ENCODE data around the gene CDC14B.

CDC14B gene

DNA sequence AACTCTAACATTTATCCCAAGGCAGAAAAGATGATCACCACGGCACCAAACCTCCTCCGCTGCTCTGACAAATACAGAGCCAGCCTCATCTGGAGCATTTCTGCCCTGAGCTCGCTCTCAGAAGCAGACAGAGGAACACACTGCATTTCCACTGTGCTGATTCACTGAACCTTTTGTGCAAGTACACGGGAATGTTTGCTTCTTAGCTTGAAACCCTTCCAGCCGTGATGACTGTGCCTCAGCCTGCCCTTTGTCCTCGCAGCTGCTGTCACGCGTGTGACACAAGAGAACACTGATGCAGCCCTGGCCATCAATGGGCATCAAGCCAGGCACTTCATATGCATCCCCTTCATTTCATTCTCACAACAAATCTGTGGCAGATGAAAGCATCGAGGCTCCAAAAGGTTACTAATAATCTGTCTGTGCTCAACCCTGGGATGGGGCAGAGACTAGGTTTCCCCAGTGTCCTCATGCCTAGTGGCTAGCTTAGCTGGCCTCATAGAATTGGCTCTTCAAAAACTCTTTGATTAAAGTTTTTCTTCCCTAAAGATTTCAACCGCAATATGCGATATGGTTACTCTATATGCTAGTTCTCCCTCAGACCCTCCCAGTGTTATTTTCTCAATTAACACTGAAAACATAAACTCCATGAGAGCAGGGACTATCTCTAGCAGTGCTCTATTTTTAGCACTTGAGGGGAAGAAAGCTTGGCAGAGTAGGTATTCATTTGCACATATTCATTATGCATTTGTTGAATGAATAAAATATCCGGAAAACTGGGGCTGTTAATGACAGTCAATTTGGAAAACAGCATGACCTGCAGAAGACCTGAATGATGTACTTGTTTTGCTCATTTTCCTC is 7.3 kb downstream of the CDC14B start:
- TF ChIP-seq POLR2AphosphoS5 (IDR thresholded peaks at IDR 0.05; ENCODE audit: low read depth, low read length): no peak
- TF ChIP-seq SIN3A (IDR thresholded peaks at IDR 0.05; ENCODE audit: borderline replicate concordance, insufficient read depth, low read length): peak; percentile 44; the same call in 1 of the 2 replicates

DNA sequence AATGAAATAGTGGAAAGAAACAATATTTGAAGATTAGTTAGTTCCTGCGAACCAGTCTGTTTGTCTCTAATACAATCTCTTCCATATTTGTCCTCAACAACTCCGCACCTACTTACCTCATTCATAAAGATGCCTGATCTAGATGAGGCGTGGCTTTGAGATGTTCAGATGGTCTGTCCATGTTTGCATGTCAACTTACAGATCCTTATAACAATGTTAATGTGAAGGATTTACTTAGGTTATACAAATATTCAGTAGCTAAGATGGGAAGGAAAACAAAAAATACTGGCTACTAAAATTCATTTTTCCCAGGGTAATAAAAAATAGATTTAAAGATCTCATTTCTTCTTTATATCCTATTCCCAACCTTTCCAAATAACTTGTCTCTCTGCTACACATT is 8.3 kb downstream of the CDC14B start:
- TF ChIP-seq POLR2AphosphoS5 (IDR thresholded peaks at IDR 0.05; ENCODE audit: low read depth, low read length) (no peak), TAF1 (IDR thresholded peaks at IDR 0.05; ENCODE audit: borderline replicate concordance, insufficient read depth, low read length) (no peak), FOXP2 (optimal IDR thresholded peaks at IDR 0.05; ENCODE audit: borderline replicate concordance, extremely low read depth, extremely low read length, insufficient read depth) (no peak), SIN3A (IDR thresholded peaks at IDR 0.05; ENCODE audit: borderline replicate concordance, insufficient read depth, low read length) (no peak), REST (IDR thresholded peaks at IDR 0.05; ENCODE audit: insufficient read depth in 1 of 2, low read depth in 2 of 2, low read length in 2 of 2) (no peak)

- TF ChIP-seq REST (IDR thresholded peaks at IDR 0.05; ENCODE audit: insufficient read depth in 1 of 2, low read depth in 2 of 2, low read length in 2 of 2): no peak
- TF ChIP-seq TAF1 (IDR thresholded peaks at IDR 0.05; ENCODE audit: borderline replicate concordance, insufficient read depth, low read length): no peak
- TF ChIP-seq POLR2AphosphoS5 (IDR thresholded peaks at IDR 0.05; ENCODE audit: low read depth, low read length): no peak
- no peak for TF ChIP-seq FOXP2 (optimal IDR thresholded peaks at IDR 0.05; ENCODE audit: borderline replicate concordance, extremely low read depth, extremely low read length, insufficient read depth)
- no peak for TF ChIP-seq SIN3A (IDR thresholded peaks at IDR 0.05; ENCODE audit: borderline replicate concordance, insufficient read depth, low read length)
Observed at GRCh38 chr9:96609732-96610131, 9.9 kb downstream of the CDC14B start.

GRCh38 chr9:96607971-96608370 is 11.7 kb downstream of the CDC14B start:
- TF ChIP-seq REST (IDR thresholded peaks at IDR 0.05; ENCODE audit: insufficient read depth in 1 of 2, low read depth in 2 of 2, low read length in 2 of 2) (no peak), POLR2AphosphoS5 (IDR thresholded peaks at IDR 0.05; ENCODE audit: low read depth, low read length) (no peak), TAF1 (IDR thresholded peaks at IDR 0.05; ENCODE audit: borderline replicate concordance, insufficient read depth, low read length) (no peak), FOXP2 (optimal IDR thresholded peaks at IDR 0.05; ENCODE audit: borderline replicate concordance, extremely low read depth, extremely low read length, insufficient read depth) (no peak), SIN3A (IDR thresholded peaks at IDR 0.05; ENCODE audit: borderline replicate concordance, insufficient read depth, low read length) (no peak)

DNA sequence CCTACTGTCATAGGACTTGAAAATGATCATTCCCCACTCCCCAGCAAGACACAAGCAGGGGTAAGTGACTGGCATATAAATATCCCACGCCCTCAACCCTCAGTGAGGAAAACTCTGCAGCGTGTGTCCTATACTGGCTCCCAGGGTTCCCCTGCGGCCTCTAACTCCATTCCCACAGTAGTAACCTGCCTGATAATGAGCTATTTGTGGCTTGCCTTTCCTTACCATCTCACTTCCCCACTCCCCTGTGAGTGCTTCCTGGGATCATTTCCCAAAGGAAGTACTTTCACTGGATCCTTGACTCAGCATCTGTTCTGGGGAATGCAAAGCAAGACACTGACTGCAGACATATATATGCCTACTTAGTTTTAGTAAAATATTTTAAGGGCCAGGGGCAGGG is 14.3 kb downstream of the CDC14B start:
- TF ChIP-seq REST (IDR thresholded peaks at IDR 0.05; ENCODE audit: insufficient read depth in 1 of 2, low read depth in 2 of 2, low read length in 2 of 2) (no peak), FOXP2 (optimal IDR thresholded peaks at IDR 0.05; ENCODE audit: borderline replicate concordance, extremely low read depth, extremely low read length, insufficient read depth) (no peak), SIN3A (IDR thresholded peaks at IDR 0.05; ENCODE audit: borderline replicate concordance, insufficient read depth, low read length) (no peak), TAF1 (IDR thresholded peaks at IDR 0.05; ENCODE audit: borderline replicate concordance, insufficient read depth, low read length) (no peak), POLR2AphosphoS5 (IDR thresholded peaks at IDR 0.05; ENCODE audit: low read depth, low read length) (no peak)
